WTC11 (cell line): Measurements from ENCODE around the gene FNIP1.

Source experiments
- TP53 ChIP-seq: sonication (generic); formaldehyde crosslinking; IDR thresholded peaks from 2 replicates; pipeline ENCODE4 v1.8.1; 2023; ENCODE audit warnings: mild to moderate bottlenecking, missing genetic modification reagents
- TF ChIP-seq, protein P1 (sequence below): fragments of 200-600 bp; IDR thresholded peaks from 2 replicates; pipeline ENCODE4 v1.8.0; 2022; ENCODE audit warnings: antibody characterized with exemption
- TF ChIP-seq, protein P2 (sequence below): fragments of 250-450 bp; sonication (Bioruptor Pico); IDR thresholded peaks from 2 replicates; pipeline ENCODE4 v1.8.0; 2021; ENCODE audit warnings: mild to moderate bottlenecking

DNA sequence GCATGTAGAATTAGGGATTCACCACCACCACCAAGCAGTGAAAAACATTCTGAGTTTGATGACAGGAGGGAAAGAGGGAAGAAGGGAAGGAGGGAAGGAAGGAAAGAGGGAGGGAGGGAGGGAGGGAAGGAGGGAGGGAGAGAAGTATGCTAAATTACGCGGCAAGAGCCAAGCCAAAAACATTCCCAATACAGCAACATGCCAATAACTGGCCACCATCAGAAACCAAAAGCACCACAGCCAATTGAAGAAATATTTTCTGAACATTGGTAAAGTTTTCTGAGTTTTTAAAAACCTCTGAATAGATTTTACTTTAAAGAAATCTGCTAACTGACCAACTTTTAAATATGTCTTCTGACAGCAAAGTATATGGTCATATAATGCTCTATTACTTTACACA is 36.0 kb downstream of the FNIP1 start:
- TF ChIP-seq, protein P1, sequence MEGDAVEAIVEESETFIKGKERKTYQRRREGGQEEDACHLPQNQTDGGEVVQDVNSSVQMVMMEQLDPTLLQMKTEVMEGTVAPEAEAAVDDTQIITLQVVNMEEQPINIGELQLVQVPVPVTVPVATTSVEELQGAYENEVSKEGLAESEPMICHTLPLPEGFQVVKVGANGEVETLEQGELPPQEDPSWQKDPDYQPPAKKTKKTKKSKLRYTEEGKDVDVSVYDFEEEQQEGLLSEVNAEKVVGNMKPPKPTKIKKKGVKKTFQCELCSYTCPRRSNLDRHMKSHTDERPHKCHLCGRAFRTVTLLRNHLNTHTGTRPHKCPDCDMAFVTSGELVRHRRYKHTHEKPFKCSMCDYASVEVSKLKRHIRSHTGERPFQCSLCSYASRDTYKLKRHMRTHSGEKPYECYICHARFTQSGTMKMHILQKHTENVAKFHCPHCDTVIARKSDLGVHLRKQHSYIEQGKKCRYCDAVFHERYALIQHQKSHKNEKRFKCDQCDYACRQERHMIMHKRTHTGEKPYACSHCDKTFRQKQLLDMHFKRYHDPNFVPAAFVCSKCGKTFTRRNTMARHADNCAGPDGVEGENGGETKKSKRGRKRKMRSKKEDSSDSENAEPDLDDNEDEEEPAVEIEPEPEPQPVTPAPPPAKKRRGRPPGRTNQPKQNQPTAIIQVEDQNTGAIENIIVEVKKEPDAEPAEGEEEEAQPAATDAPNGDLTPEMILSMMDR: no peak
- TF ChIP-seq, protein P2, sequence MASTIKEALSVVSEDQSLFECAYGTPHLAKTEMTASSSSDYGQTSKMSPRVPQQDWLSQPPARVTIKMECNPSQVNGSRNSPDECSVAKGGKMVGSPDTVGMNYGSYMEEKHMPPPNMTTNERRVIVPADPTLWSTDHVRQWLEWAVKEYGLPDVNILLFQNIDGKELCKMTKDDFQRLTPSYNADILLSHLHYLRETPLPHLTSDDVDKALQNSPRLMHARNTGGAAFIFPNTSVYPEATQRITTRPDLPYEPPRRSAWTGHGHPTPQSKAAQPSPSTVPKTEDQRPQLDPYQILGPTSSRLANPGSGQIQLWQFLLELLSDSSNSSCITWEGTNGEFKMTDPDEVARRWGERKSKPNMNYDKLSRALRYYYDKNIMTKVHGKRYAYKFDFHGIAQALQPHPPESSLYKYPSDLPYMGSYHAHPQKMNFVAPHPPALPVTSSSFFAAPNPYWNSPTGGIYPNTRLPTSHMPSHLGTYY (CRISPR knock-in tag): no peak
- no peak for TF ChIP-seq TP53 (CRISPR knock-in tag)
